ENCODE data around the gene HIF1AN. TPM values are rescaled to one million over a fixed set of nuclear protein-coding genes. Genes with fewer than 3 reads are reported as not detected.

HIF1AN gene
- total RNA-seq, 1 experiment from 2014 or later, result 57.6 TPM

- Histone ChIP-seq H3K4me3 (ENCODE audit: low read depth, low read length, poor library complexity, severe bottlenecking) (no peak overlapping the region), H3K9me3 (ENCODE audit: low read depth, low read length, poor library complexity, severe bottlenecking) (no peaks in the 10 kb centered on the region), H3K36me3 (ENCODE audit: insufficient read depth, low read length, poor library complexity, severe bottlenecking) (peaks cover 30% of the 10 kb centered on the region), H3K4me1 (ENCODE audit: insufficient read depth, low read length, poor library complexity, severe bottlenecking) (no peaks in the 10 kb centered on the region), H3K27me3 (replicated peaks; ENCODE audit: insufficient read depth, low read depth, low read length, poor library complexity) (no peaks in the 10 kb centered on the region), H3K27ac (ENCODE audit: low read depth, low read length, poor library complexity, severe bottlenecking) (no peak overlapping the region)
- TSS peak; percentile 7 for BruUV-seq (replicated peaks)
- no peak for DNase-seq (ENCODE audit: low spot score)
- CTCF ChIA-PET, result no interaction called here
- no peak for TF ChIP-seq CTCF (conservative IDR thresholded peaks at IDR 0.05; ENCODE audit: low read depth, low read length)
- no peak for TF ChIP-seq EZH2 (IDR thresholded peaks at IDR 0.05; ENCODE audit: borderline replicate concordance, low read depth, low read length, poor library complexity, severe bottlenecking)
- intact Hi-C loops (cut with micrococcal nuclease; ENCODE audit: unreplicated experiment), result no loop called here
- POLR2A ChIA-PET (ENCODE audit: low non-redundant PET), result no interaction called here
These were observed 15.5 kb downstream of the HIF1AN start for GRCh38 chr10:100551196-100551595.

GRCh38 chr10:100551738-100552137 is 16.0 kb downstream of the HIF1AN start:
- intact Hi-C loops (cut with micrococcal nuclease; ENCODE audit: unreplicated experiment), result no loop called here
- no TSS peak for BruUV-seq (replicated peaks)
- Histone ChIP-seq H3K4me3 (ENCODE audit: low read depth, low read length, poor library complexity, severe bottlenecking) (no peak overlapping the region), H3K36me3 (ENCODE audit: insufficient read depth, low read length, poor library complexity, severe bottlenecking) (peaks cover 27% of the 10 kb centered on the region), H3K27me3 (replicated peaks; ENCODE audit: insufficient read depth, low read depth, low read length, poor library complexity) (no peaks in the 10 kb centered on the region), H3K9me3 (ENCODE audit: low read depth, low read length, poor library complexity, severe bottlenecking) (no peaks in the 10 kb centered on the region), H3K27ac (ENCODE audit: low read depth, low read length, poor library complexity, severe bottlenecking) (no peak overlapping the region), H3K4me1 (ENCODE audit: insufficient read depth, low read length, poor library complexity, severe bottlenecking) (no peaks in the 10 kb centered on the region)
- POLR2A ChIA-PET (ENCODE audit: low non-redundant PET), result no interaction called here
- no peak for DNase-seq (ENCODE audit: low spot score)
- no peak for TF ChIP-seq CTCF (conservative IDR thresholded peaks at IDR 0.05; ENCODE audit: low read depth, low read length)
- no peak for TF ChIP-seq EZH2 (IDR thresholded peaks at IDR 0.05; ENCODE audit: borderline replicate concordance, low read depth, low read length, poor library complexity, severe bottlenecking)
- CTCF ChIA-PET, result no interaction called here

GRCh38 chr10:100553929-100554328 is 18.2 kb downstream of the HIF1AN start:
- CTCF ChIA-PET, result interaction anchor here (1.1 kb wide), 2 partner anchors 325 to 464 kb away, joined by 4 to 7 read pairs; no protein-coding TSS in a partner anchor
- BruUV-seq (replicated peaks), result no TSS peak
- no peak overlapping the region for H3K4me3 ChIP-seq (ENCODE audit: low read depth, low read length, poor library complexity, severe bottlenecking)
- no peak overlapping the region for H3K27ac ChIP-seq (ENCODE audit: low read depth, low read length, poor library complexity, severe bottlenecking)
- H3K4me1 ChIP-seq (ENCODE audit: insufficient read depth, low read length, poor library complexity, severe bottlenecking), result no peaks in the 10 kb centered on the region
- H3K36me3 ChIP-seq (ENCODE audit: insufficient read depth, low read length, poor library complexity, severe bottlenecking), result peaks cover 7% of the 10 kb centered on the region
- H3K27me3 ChIP-seq (replicated peaks; ENCODE audit: insufficient read depth, low read depth, low read length, poor library complexity), result no peaks in the 10 kb centered on the region
- H3K9me3 ChIP-seq (ENCODE audit: low read depth, low read length, poor library complexity, severe bottlenecking), result no peaks in the 10 kb centered on the region
- POLR2A ChIA-PET (ENCODE audit: low non-redundant PET), result no interaction called here
- intact Hi-C loops (cut with micrococcal nuclease; ENCODE audit: unreplicated experiment), result no loop called here
- DNase-seq (ENCODE audit: low spot score), result no peak
- no peak for TF ChIP-seq EZH2 (IDR thresholded peaks at IDR 0.05; ENCODE audit: borderline replicate concordance, low read depth, low read length, poor library complexity, severe bottlenecking)
- TF ChIP-seq CTCF (conservative IDR thresholded peaks at IDR 0.05; ENCODE audit: low read depth, low read length), result no peak

All from A673 (cell line).